NAMALWA (cell line): ENCODE measurements around the gene RBM44.
A peak's percentile ranks its signal among the peaks of the same experiment; 100 is the strongest.
"Not testable (repeated sequence)": the region's sequence is repeated elsewhere in the genome, so short reads cannot be mapped to it uniquely, and the experiment has no call there.

Source experiments
- DNase-seq: peaks from one replicate; pipeline ENCODE4 v3.0.0-alpha.2; 2015; ENCODE audit warnings: low spot score

The RBM44 gene

GRCh38 chr2:237848940-237849339 lies 50.4 kb downstream of the RBM44 start:
- not testable (repeated sequence) for DNase-seq

GRCh38 chr2:237854295-237854694 lies 55.7 kb downstream of the RBM44 start:
- no peak for DNase-seq

GRCh38 chr2:237857791-237858190 lies 59.2 kb downstream of the RBM44 start:
- DNase-seq, result no peak

- DNase-seq, result peak; percentile 48
Observed at GRCh38 chr2:237858294-237859081, 59.9 kb downstream of the RBM44 start.

GRCh38 chr2:237859082-237859433 lies 60.5 kb downstream of the RBM44 start:
- DNase-seq, result no peak

GRCh38 chr2:237859533-237860272 lies 61.1 kb downstream of the RBM44 start, which contains the start of gene RAMP1:
TSS of gene RAMP1 (plus strand) at chr2:237859623. CDS start at chr2:237859676, 53 bp downstream.
- no peak for DNase-seq

- no peak for DNase-seq
Observed at GRCh38 chr2:237860273-237860935, 61.8 kb downstream of the RBM44 start.

GRCh38 chr2:237861875-237862527 lies 63.4 kb downstream of the RBM44 start:
- no peak for DNase-seq

- DNase-seq, result no peak
Observed at GRCh38 chr2:237862528-237862895, 63.9 kb downstream of the RBM44 start.

- DNase-seq, result no peak
Observed at GRCh38 chr2:237863102-237863511, 64.5 kb downstream of the RBM44 start.

- no peak for DNase-seq
Observed at GRCh38 chr2:237863689-237864443, 65.3 kb downstream of the RBM44 start.

GRCh38 chr2:237864444-237864931 lies 65.9 kb downstream of the RBM44 start:
- no peak for DNase-seq

- no peak for DNase-seq
Observed at GRCh38 chr2:237864940-237865622, 66.5 kb downstream of the RBM44 start.

- peak; percentile 6 for DNase-seq
Observed at GRCh38 chr2:237865623-237866041, 67.1 kb downstream of the RBM44 start.

GRCh38 chr2:237866101-237866621 lies 67.6 kb downstream of the RBM44 start:
- no peak for DNase-seq

- no peak for DNase-seq
Observed at GRCh38 chr2:237867465-237867864, 68.9 kb downstream of the RBM44 start.

GRCh38 chr2:237868074-237868473 lies 69.5 kb downstream of the RBM44 start:
- not testable (repeated sequence) for DNase-seq

GRCh38 chr2:237868631-237869342 lies 70.2 kb downstream of the RBM44 start:
- no peak for DNase-seq

- no peak for DNase-seq
Observed at GRCh38 chr2:237869343-237870102, 70.9 kb downstream of the RBM44 start.
